Measurements from ENCODE around the gene ERG28. TPM values are rescaled to one million over a fixed set of nuclear protein-coding genes. Genes with fewer than 3 reads are reported as not detected.

Gene ERG28
- total and polyA plus RNA-seq, 2 of the 13 experiments (the other 11 are each of a cell fraction or from before 2014, with no cell fraction given) = 27.3 to 32.3 TPM

GRCh38 chr14:75648066-75648838 is 12.4 kb downstream of the ERG28 start (continued):
- no peak for TF ChIP-seq SNAPC4 (CRISPR knock-in tag; IDR thresholded peaks at IDR 0.05)
- no peak for TF ChIP-seq ESRRA (CRISPR knock-in tag; IDR thresholded peaks at IDR 0.05; ENCODE audit: low read depth)
- peak; percentile 67; the same call in 1 of the 2 replicates for TF ChIP-seq ZNF878 (CRISPR knock-in tag; IDR thresholded peaks at IDR 0.05)
- TF ChIP-seq ZNF546 (CRISPR knock-in tag; conservative IDR thresholded peaks at IDR 0.05) = no peak
- peak; percentile 96 for TF ChIP-seq ATF3 (CRISPR knock-in tag; IDR thresholded peaks at IDR 0.05)
- peak; percentile 82; the same call in 1 of the 2 replicates for TF ChIP-seq ZNF318 (CRISPR knock-in tag; IDR thresholded peaks at IDR 0.05)
- TF ChIP-seq FOXO1 (CRISPR knock-in tag; IDR thresholded peaks at IDR 0.05) = peak; percentile 99
- TF ChIP-seq, protein P1, sequence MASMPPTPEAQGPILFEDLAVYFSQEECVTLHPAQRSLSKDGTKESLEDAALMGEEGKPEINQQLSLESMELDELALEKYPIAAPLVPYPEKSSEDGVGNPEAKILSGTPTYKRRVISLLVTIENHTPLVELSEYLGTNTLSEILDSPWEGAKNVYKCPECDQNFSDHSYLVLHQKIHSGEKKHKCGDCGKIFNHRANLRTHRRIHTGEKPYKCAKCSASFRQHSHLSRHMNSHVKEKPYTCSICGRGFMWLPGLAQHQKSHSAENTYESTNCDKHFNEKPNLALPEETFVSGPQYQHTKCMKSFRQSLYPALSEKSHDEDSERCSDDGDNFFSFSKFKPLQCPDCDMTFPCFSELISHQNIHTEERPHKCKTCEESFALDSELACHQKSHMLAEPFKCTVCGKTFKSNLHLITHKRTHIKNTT (CRISPR knock-in tag; IDR thresholded peaks at IDR 0.05) = no peak
- TF ChIP-seq, protein P2, sequence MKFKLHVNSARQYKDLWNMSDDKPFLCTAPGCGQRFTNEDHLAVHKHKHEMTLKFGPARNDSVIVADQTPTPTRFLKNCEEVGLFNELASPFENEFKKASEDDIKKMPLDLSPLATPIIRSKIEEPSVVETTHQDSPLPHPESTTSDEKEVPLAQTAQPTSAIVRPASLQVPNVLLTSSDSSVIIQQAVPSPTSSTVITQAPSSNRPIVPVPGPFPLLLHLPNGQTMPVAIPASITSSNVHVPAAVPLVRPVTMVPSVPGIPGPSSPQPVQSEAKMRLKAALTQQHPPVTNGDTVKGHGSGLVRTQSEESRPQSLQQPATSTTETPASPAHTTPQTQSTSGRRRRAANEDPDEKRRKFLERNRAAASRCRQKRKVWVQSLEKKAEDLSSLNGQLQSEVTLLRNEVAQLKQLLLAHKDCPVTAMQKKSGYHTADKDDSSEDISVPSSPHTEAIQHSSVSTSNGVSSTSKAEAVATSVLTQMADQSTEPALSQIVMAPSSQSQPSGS (CRISPR knock-in tag; IDR thresholded peaks at IDR 0.05) = peak; percentile 98
- TF ChIP-seq TBL1XR1 (IDR thresholded peaks at IDR 0.05; ENCODE audit: borderline replicate concordance, low read length, partially characterized antibody) = peak; percentile 90
- TF ChIP-seq CHD2 (IDR thresholded peaks at IDR 0.05; ENCODE audit: low read depth, low read length) = no peak

All from HepG2 (cell line).